Neutrophil (primary cell): ENCODE data around the gene DMRTA1.
"Not testable (repeated sequence)": the region's sequence is repeated elsewhere in the genome, so short reads cannot be mapped to it uniquely, and the experiment has no call there.

ENCODE experiments used
- H3K27ac ChIP-seq: fragments of 200-600 bp; sonication (generic); 2 replicates; pipeline ENCODE4 v1.5.1; 2016; ENCODE audit warnings: mild to moderate bottlenecking, moderate library complexity
- H3K27me3 ChIP-seq: fragments of 200-600 bp; sonication (generic); 2 replicates; pipeline ENCODE4 v1.6.0; 2016; ENCODE audit warnings: mild to moderate bottlenecking
- H3K36me3 ChIP-seq: fragments of 200-600 bp; sonication (generic); 2 replicates; pipeline ENCODE4 v1.5.1; 2017
- H3K4me1 ChIP-seq, 2 experiments: fragments of 200-600 bp in 1 of 2; sonication (generic) in 1 of 2; 1 replicate in 1 of 2; 2 replicates in 1 of 2; pipeline versions ENCODE4 v1.5.1 to v1.6.1; 2013 to 2016; ENCODE audit warnings: low read depth in 1 of 2, low read length in 1 of 2, mild to moderate bottlenecking in 1 of 2, moderate library complexity in 1 of 2; ENCODE audit not compliant: control insufficient read depth in 1 of 2, insufficient read depth in 1 of 2
- H3K4me3 ChIP-seq, 2 experiments: fragments of 200-600 bp in 1 of 2; sonication (generic) in 1 of 2; 1 replicate in 1 of 2; 2 replicates in 1 of 2; pipeline ENCODE4 v1.5.1; 2013 to 2016; ENCODE audit warnings: low read depth in 1 of 2, low read length in 1 of 2, mild to moderate bottlenecking in 1 of 2, moderate library complexity in 1 of 2
- H3K9me3 ChIP-seq: fragments of 200-600 bp; sonication (generic); 2 replicates; pipeline ENCODE4 v1.5.1; 2016
- TF ChIP-seq, protein P1 (sequence below): fragments of 200-600 bp; sonication (generic); IDR thresholded peaks from 2 replicates; pipeline ENCODE4 v1.5.1; 2016; ENCODE audit warnings: antibody characterized with exemption

Gene DMRTA1

DNA sequence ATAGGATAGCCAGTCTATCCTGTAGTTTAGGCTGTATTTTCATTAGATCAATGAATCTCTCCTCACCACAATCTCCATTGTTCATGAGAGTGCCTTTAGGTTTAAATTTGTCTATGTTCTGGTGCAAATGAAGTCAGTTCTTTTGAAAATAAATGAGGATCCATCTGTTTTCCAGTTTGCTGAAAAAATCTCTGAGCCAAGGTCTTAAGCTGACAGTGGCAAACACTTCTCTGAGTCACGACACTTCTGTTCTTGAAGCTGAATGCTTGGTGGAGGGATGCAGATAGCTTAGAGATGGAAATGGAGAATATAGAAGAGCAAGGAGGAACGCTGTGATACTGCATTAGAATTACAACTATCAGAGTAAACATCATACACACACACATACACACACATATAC, 34.9 kb downstream of the DMRTA1 start:
- Histone ChIP-seq H3K4me3 (no peak overlapping the region), H3K36me3 (no peaks in the 10 kb centered on the region), H3K27me3 (no peaks in the 10 kb centered on the region), H3K4me1 (no peaks in the 10 kb centered on the region), H3K27ac (no peak overlapping the region), H3K9me3 (no peaks in the 10 kb centered on the region)
- TF ChIP-seq, protein P1, sequence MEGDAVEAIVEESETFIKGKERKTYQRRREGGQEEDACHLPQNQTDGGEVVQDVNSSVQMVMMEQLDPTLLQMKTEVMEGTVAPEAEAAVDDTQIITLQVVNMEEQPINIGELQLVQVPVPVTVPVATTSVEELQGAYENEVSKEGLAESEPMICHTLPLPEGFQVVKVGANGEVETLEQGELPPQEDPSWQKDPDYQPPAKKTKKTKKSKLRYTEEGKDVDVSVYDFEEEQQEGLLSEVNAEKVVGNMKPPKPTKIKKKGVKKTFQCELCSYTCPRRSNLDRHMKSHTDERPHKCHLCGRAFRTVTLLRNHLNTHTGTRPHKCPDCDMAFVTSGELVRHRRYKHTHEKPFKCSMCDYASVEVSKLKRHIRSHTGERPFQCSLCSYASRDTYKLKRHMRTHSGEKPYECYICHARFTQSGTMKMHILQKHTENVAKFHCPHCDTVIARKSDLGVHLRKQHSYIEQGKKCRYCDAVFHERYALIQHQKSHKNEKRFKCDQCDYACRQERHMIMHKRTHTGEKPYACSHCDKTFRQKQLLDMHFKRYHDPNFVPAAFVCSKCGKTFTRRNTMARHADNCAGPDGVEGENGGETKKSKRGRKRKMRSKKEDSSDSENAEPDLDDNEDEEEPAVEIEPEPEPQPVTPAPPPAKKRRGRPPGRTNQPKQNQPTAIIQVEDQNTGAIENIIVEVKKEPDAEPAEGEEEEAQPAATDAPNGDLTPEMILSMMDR: no peak

DNA sequence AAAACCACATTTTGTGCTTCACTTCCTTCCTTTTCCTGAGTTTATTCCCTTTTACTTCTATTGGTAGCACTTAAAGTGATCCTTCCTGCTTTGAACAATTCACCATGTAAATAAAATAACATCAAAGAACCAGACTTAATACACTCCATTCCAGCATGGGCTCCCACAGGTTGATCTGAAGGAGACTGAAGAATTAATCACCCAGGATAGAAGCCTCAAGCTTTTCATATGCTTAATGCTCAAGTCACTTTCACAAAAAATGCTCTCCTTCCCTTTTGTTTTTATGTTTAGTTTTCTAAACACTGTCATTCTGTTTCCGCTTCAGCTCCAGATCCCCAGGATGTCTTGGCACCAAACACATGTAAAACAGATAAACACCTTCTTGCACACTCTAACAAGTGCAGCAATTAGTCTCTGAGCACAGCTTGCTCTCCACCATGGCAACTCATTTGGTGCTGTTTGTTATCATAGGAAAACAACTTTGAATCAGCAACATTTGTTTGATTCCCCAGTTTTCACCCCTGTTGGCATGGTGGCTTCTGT, 37.0 kb downstream of the DMRTA1 start:
- TF ChIP-seq, protein P1: no peak
- Histone ChIP-seq H3K27me3 (no peaks in the 10 kb centered on the region), H3K9me3 (no peaks in the 10 kb centered on the region), H3K4me1 (no peaks in the 10 kb centered on the region), H3K27ac (no peak overlapping the region), H3K36me3 (no peaks in the 10 kb centered on the region), H3K4me3 (no peak overlapping the region)

DNA sequence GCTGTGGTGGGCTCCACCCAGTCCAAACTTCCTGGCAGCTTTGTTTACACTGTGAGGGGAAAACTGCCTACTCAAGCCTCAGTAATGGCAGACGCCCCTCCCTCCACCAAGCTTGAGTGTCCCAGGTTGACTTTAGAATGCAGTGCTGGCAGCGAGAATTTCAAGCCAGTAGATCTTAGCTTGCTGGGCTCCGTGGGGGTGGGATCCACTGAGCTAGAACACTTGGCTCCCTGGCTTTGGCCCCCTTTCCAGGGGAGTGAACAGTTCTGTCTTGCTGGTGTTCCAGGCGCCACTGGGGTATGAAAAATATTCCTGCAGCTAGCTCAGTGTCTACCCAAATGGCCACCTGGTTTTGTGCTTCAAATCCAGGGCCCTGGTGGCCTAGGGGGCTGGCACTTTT, 49.6 kb downstream of the DMRTA1 start:
- not testable (repeated sequence) for H3K9me3 ChIP-seq, H3K36me3 ChIP-seq, H3K27ac ChIP-seq, H3K4me3 ChIP-seq, H3K27me3 ChIP-seq, H3K4me1 ChIP-seq
